CD4-positive, alpha-beta T cell treated with Interleukin-17A for 1 hour (primary cell): Measurements from ENCODE around the gene CASP7.

Source experiments
- DNase-seq: peaks from one replicate; pipeline ENCODE4 v3.0.0-alpha.2; 2020

The CASP7 gene

DNA sequence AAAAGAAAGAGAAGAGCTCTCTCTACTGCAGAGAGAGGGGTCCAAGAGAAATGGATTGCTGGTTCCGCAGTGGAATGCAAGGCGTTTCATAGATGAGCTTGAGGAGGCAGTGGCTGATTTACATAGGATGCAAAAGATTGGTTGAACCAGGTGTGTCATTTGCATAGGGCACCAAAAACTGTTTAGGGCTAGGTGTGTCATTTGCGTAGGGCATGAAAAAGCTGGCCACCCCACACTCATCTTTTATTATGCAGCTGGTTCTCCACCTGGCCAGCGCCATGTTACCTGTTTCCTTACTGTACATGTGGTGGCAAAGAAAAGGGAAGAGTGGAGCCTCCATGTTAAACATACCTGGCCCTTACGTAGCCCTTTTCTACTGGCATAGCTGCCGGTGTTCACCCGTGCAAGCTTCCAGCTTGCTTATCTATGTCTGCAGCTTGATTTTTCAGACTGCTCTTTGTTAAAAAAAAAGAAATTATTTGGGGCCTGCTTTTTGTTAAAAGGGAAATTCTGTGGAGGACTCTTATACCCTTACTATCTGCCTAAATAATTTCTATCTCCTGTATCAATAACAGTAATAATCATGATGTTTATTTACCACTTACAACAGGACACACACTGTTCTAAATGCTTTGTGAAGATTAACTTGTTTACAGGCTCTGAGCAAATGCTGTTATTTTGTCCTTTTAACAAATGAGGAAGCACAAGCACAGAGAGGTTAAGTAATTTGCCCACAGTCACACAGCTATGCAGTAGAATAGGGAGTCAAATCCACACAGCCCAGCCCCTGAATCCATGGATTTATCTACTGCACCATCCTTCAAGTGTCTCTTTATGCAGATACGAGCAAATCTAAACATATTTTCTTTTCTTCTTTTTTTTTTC is 33.3 kb downstream of the CASP7 start:
- no peak for DNase-seq

DNA sequence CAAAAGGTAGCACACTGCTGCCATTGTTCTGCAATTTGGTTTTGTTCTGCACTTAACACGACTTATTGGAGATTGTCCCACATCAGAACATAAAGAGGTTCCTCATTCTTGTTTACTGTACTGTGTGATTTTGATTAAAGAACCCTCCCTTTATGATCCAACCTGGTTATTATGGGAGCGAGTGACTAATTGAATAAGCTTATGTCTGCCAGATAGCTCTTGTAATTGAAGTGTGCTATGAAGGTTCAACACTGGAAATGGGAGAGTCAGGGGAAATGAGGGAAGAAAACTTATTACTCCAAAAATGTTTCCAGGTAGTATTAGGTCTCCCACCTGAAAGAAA is 33.9 kb downstream of the CASP7 start:
- DNase-seq, result no peak

DNA sequence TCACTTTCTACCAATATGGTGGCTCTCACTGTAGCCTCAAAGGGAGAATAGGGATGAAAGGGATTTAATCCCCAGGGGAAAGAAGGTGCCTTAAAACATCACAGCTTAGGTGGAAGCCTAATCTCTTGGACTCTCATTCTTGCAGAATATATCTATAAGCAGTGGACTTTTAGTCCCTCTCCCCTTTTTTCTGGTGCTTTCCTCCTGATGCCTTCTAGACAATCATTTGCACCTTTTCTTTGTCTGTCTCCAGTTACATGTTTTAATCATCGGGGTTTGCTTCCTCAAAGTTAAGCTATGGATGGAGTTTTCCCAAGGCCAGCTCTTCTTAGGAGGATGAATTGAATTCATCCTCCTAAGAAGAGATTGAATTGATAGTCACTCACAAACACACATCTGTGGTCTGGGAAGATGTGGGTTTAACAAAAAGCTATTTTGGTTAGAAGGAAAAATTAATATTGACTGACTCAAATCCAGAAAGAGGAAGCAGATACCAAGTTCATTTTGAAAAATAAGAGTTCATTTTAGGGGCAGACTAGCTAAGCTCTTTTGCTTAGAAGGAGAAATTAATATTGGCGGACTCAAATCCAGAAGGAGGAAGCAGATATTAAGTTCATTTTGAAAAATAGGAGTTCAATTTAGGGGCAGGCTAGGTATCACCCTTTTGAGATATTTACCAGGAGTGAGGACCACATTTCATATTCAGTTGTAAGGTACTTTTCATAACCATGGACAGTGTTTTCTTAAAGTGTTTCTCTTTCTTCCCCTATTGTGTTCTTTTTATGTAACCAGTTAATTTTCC is 36.6 kb downstream of the CASP7 start:
- DNase-seq, result no peak

DNA sequence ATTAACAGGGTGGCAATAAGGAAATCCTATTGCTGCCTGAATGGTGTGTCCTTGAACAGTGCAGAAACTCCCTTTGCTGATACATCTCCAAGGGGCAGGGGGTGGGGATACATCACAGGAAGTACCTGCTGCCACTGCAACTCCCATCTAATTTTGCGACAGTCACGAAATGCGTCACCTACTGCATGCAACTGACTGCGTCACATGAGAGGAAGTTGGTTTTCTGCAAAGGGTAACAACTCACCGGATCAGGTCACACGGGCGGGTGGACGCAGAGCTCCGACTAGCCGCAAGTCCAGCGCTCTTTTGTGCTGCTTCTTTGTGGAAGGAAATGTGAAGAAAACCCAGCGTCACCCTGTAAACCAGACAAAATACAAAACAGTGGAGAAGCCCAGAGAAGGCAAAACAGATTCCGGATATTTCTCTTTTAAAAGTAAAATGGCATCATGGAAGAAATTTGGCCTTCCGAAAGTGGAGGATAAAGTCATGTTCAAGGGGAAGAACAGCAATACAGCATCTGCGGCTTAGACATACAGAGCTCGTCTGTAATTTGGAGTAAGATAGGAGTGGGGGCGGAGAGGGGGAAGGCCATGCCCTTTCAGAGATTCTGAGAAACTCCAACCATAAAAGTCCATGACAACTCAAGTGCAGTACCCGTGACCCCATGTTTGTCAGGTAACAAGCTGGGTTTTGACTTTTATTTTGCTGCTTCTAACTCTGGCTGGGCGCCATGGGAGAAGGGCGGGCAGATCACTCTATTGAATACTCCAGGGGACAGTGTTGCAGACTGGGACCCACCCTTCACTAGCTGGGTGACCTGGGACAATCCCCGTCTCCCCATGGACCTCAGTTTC is 39.5 kb downstream of the CASP7 start:
- no peak for DNase-seq

DNA sequence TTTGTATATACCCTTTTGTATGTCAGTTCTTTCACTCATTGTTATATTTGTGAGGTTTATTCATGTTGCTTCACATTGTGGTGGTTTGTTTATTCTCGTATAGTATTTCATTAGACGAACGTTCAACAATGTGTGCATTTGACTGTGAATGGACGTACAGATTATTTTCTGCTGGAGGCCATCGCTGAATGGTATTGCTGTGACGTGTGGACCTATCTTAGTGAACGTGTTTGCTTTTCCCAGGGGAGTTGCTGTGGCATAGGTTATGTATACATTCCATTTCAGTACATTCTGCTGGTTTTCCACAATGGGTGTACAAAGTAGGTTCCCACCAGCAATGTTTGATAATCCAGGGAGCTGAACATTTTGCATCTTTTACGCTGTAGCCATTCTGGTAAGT is 40.7 kb downstream of the CASP7 start:
- no peak for DNase-seq

DNA sequence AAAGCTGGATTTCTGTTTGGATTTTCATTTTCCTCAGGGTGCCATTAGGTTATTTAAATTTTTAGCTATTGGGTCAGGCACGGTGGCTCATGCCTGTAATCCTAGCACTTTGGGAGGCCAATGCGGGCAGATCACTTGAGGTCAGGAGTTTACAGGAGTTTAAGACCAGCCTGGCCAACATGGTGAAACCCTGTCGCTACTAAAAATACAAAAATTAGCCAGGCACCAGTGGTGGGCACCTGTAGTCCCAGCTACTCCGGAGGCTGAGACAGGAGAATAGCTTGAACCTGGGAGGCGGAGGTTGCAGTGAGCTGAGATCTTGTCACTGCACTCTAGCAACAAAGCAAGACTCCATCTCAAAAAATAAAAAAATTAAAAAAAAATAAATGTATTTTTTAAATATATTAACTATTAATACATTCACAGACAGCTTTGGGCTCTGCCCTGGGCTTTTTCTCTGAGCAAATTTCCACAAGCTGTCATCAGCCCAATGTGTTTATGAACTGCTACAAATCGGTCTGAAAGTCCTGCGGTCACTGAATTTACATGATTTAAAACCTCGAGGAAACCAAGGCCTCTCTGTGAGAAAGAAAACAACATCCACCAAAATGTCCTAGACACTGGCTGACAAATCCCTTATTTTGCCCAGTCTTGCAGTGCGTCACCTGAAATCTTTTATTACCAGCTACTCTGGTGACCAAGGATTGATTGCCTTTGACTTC is 52.6 kb downstream of the CASP7 start:
- DNase-seq, result no peak

DNA sequence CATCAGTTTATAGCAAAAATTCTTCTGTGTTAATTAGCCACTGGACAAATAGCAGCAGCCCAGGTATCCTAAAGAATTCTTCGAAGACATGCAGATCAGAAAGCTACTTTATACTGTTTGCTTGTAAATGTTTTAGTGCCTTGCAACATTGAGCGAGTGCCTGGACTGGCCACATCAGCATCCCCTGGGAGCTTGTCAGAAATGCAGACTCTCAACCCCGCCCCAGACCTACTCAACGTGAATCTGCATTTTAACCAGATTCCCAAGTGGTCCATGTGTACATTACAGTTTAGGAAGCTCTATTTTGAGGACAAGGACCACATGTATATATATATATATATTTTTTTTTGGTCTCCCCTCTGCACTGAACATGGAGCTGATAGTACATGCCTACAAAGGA is 53.3 kb downstream of the CASP7 start:
- no peak for DNase-seq

DNA sequence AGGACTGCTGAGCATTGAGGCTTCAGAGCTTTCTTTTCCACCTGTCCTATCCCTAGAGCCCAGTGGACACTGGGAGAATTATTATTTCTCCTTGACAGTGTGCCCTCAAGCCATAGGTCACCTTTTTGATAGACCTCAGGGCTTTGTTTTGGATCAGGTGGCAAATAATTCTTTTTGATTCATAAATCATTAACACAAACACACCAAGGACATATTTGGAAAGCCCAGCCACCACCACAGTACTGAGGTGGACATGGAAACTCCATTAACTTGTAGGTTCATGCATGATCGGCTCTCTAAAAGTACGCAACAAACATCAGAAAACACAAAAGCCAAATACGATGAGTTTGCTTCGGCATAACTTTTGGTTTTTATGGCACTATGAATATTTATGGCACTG is 53.9 kb downstream of the CASP7 start:
- DNase-seq, result no peak

DNA sequence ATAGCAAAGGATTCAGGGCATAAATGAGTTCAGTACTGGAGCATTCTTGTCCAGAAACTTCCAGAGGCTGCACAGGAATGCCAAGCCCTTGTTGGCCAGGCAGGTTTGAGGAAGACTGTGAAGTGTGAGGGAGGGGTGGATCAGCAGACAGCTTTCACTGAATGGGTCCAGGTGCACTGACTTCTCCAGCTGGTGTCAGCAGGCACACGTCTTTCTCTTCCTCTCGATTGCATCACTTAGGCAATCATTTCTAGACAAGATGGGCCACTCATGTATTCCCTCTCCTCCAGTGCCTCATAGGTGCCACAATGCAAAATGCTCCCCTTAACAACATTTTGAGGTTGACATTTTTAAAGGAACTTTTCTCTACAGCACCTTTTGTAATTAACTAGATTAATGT is 56.2 kb downstream of the CASP7 start:
- no peak for DNase-seq

DNA sequence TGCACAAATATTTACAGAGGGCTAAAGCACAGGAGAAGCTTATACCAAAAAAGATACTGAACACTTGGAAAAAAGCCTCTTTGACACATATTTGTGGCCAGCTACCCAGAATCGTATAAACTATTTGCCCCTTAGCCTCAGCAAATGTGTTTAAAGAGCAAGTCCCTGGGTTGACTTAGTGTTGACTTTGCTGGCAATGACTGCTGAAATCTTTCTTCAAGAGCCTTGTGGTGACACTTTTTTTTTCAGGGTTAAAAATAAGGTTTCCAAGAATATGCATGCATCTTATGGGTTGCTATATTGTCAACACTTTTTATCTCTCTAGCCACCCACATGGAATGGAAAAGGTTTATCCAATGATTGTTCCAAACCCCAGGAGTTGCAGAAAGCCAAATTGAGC is 56.9 kb downstream of the CASP7 start:
- no peak for DNase-seq

DNA sequence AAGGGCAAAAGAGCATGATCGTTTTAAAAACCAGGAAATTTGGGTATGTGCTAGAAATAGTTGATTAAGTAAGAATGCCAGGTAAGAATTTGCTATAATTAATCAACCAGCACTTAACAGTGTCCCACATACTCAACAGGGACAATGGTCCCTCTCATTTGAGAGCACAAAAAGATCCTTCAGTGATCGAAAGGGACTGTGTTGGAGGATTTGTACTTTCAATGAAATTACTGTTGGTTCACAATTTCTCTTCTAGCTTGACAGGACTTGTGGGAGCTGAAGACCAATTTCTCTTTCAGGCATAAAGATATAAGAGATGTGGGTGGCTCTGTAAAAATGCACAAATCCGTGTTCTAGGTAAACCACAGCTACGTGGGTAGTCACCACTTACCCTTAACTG is 59.3 kb downstream of the CASP7 start:
- no peak for DNase-seq

DNA sequence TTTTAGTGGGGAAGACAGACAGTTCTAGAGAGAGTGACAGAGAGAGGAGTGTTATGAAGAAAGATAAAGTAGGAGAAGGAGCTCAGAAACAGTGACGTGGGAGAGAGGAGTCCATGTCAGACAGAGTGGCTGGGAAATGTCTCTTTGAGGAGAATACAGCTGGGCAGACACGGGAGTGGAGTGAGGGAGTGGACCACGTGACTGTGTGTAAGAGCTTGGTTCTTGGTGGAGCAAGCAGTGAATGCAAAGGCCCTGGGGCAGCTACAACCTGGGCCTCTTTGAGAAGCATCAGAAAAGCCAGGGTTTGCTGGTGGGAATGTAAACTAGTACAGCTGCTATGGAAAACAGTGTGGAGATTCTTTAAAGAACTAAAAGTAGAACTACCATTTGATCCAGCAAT is 59.9 kb downstream of the CASP7 start:
- no peak for DNase-seq

DNA sequence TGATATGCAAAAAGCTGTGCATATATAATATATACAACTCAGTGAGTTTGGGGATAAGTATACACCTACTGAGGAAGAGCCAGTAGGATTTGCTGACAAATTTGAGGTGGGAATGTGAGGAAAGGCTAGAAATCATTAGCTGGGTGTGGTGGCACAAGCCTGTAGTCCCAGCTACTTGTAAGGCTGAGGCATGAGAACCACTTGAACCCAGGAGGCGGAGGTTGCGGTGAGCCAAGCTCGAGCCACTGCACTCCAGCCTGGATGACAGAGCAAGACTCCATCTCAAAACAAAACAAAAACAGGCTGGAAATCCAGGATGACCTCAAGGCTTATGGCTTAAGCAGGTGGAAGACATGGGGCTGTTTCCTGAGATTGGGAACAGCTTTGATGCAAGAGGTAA is 61.1 kb downstream of the CASP7 start:
- DNase-seq, result no peak

DNA sequence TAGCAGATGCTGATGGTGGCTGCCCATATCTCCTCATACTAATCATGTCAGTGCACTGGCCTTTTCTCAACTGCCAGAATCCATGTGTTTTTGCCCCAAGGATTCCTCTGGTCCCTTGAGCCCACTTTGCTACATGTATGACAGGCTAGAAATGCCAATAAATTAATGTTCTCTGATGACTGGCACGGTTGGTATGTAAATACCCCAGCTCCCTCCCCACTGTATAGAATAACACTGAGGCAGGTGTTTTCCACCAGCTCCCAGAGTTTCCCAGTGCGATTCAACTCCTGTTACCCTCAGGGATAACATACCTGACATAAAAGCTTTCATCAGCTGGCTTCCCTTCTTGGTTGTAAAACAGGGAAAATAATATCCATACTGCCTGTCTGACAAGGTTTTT is 62.8 kb downstream of the CASP7 start:
- DNase-seq, result no peak

DNA sequence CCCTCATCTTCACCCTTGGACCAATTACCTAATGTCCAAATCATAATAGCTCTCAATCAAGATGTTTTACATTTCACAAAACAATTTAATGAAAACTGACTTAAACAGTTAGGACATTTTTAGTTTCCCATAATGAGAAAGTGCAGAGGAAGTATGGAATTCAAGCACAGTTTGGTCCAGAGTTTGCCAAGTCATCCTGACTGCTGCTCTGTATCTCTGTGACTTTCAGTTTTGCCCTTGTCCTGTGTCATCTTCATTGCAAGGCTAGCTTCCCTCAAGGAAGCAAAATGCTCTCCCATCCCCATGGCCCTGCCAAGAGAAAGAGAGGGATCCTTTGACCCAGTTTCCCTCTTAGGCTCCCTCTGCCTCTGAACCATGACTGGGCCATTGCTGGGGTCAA is 63.9 kb downstream of the CASP7 start:
- no peak for DNase-seq

DNA sequence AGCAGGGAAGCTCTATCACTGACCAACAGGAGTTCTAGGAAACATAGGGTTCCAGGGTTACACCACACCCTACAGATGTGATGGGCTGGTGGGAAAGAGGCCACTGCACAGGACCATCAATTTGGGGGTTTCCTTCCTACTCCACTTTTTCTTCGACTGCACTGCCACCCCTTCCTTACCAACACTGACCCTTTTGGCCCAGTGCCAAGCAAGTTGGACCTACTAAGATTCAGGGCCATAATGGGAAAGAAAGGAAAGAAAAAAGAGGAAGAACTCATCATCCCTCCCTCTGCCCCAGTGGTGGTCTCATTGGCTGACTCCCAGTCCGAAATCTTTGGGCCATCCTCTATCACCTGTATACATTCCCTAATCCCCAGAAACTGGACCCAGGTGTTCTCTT is 65.7 kb downstream of the CASP7 start:
- DNase-seq, result no peak

DNA sequence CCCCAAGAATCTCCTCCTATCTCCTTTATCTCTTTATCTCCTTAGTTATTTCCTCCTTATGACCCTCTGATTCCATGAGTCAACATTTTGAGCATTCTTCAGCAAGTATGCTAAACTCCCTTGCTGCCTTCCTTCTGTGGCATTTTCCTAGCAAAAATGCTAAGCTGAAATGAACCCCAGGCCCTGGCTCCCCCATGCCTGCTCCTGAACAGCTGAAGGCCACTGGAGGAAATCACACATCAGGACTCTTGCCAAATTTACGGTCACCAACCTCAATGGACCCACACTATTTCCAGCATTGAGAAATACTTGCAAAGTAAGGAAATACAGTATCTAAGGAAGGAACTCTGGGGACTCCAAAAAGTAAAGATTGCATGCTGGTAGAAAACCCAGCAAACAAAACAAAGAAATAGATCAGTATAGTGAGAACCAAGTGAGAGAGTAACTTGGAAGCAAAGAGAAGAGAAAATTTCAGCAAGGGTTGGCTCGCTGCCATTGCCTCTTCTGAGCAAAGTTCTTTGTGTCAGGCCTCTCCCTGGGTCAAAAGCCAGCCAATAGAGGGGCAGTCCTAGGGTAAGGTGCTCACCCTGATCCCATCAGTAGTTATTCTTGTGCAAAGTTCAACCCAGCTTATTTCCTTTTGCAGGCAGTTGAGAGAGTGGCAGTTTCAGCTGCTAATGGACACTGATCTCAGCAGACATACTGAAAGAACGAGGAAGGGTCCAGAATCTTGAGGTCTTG is 66.7 kb downstream of the CASP7 start:
- no peak for DNase-seq

DNA sequence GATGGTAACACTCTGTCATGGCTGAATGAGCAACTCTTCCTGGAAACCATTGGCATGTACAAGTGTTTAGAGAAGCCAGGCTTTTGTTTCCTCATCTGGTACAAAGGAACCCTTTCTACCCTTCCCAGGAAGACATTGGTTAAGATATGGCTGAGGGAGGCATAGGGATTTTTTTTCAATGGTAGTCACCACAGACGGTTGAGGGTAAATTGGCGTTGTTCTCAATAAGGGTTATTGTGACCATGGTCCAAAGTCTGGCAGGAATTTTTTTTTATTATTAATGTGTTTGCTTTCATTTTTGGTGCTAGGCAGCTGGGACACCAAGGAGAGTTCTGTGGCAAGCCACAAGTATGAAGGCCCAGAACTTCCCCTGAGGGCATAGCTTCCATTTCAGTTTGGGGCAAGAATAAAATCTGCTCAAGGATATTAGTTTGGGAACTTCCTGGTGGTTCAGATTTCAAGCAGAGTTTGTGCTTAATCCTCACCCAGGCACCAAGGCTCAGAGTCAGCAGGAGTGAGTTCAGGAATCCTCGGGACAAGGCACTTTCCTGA is 71.5 kb downstream of the CASP7 start, which contains the start of gene PLEKHS1:
Gene PLEKHS1, plus strand, starts transcription at position 502 of the 552 bp plus-strand sequence. CDS start 3,596 bp downstream, outside the sequence.
- no peak for DNase-seq

DNA sequence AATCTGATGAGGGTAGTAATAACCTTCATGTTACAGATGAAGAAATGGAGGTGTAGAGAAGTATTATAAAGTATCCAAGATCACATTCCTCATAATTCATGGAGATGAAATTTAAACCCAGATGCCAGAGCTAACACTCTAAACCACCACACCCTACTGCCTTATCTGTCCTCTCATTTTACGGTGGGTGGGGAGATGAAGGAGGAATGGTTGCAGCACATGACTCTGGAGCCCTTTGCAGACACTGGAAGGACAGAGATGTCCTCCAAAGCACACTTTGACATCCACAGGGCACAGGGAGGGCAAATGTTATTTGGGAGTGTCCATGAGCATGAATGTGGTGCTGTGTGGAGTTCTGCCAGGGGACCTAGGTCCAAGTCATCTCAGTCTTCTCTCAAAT is 72.8 kb downstream of the CASP7 start:
- DNase-seq, result no peak

DNA sequence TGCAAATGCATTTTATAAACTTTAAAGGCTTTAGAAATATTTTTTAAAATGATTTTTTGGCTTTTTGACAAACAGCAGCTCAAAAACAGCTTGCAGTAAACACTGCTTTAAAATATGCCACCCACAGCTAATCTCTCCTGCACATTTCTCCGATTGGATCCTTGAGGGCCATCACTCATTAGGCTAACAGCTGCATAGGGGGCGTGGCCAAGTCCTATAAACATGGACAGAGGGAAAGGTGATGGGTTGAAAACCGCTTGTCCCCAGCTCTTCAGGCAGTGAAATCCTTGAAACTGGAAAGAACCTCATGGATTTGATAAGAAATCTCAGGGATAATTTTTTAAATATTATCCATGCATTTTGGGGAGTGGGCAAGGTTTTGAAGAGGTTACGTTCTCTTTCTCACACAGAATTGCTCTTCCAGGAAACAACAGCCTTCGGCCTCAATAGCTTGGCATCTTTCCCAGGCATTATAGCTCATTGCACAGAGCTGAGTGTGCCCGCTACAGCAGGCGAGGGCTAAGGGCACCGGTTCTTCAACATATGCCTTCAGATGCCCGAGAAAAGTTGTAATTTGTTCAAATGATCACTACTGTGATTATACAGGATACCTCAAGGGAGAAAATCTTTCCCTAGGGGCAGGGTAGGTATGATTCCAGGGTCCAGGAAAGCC is 73.4 kb downstream of the CASP7 start:
- no peak for DNase-seq

DNA sequence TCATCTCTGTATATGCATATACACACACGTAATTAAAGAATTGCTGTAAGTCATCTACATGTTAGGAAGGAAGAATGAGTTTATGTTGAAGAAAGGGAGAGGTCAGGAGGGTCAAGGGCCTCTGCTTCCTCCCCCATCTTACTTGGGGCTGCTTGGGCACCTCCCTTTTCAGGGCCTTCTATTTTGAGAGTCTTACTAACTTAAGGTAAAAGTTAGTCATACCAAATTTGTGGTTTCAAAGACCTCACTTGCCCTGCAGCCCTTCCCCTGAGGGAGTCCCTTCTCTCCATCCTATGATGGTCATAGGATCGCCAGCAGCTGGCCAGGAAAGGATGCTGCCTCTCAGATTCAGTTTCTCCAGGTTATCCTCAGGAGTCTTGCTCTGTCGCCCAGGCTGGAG is 74.4 kb downstream of the CASP7 start:
- no peak for DNase-seq
